CD4-positive, CD25-positive, alpha-beta regulatory T cell (primary cell): Measurements from ENCODE around the gene TTC7B. TPM values are rescaled to one million over a fixed set of nuclear protein-coding genes. Genes with fewer than 3 reads are reported as not detected.

Experiments used
- ATAC-seq, 2 donors: fragments of 150-1000 bp; cut with Tn5 transposase; one replicate each; pipeline ENCODE4 v1.10.0; 2021; ENCODE audit warnings: low read depth in 2 of 2, moderate number of reproducible peaks in 2 of 2, moderate library complexity in 1 of 2
- DNase-seq, 3 donors: peaks; one replicate each; pipeline versions ENCODE4 v3.0.0 to v3.0.0-alpha.2; 2012 to 2022; ENCODE audit warnings: mixed read lengths in 1 of 3
- H3K27ac ChIP-seq: one replicate; pipeline ENCODE4 v1.7.0; 2013; ENCODE audit warnings: mild to moderate bottlenecking, low read length; ENCODE audit not compliant: insufficient read depth, poor library complexity, severe bottlenecking
- H3K27me3 ChIP-seq: one replicate; pipeline ENCODE4 v1.7.0; 2013; ENCODE audit warnings: low read length; ENCODE audit not compliant: control insufficient read depth, insufficient read depth
- H3K36me3 ChIP-seq: one replicate; pipeline ENCODE4 v1.7.0; 2013; ENCODE audit warnings: mild to moderate bottlenecking, low read length, moderate library complexity; ENCODE audit not compliant: control insufficient read depth, insufficient read depth
- H3K4me1 ChIP-seq: 2 replicates; pipeline ENCODE4 v1.7.0; 2013; ENCODE audit warnings: mild to moderate bottlenecking, low read length; ENCODE audit not compliant: insufficient read depth, control insufficient read depth, poor library complexity, severe bottlenecking
- H3K4me3 ChIP-seq: one replicate; pipeline ENCODE4 v1.7.0; 2013; ENCODE audit warnings: low read depth, mild to moderate bottlenecking, low read length, moderate library complexity
- H3K9me3 ChIP-seq, 2 experiments: 1 replicate in 1 of 2; 2 replicates in 1 of 2; pipeline ENCODE4 v1.7.0; 2013; ENCODE audit warnings: low read length in 2 of 2, mild to moderate bottlenecking in 1 of 2, moderate library complexity in 1 of 2; ENCODE audit not compliant: control insufficient read depth in 2 of 2
- H3K27ac Mint-ChIP-seq, 3 donors: one replicate each; pipeline ENCODE4 v1.8.0; 2020 to 2022; ENCODE audit warnings: mild to moderate bottlenecking in 3 of 3, mixed read lengths in 3 of 3, moderate library complexity in 2 of 3
- H3K27me3 Mint-ChIP-seq: one replicate; pipeline ENCODE4 v1.8.0; 2022; ENCODE audit warnings: mild to moderate bottlenecking, mixed read lengths
- H3K36me3 Mint-ChIP-seq: one replicate; pipeline ENCODE4 v1.8.0; 2020; ENCODE audit warnings: mixed read lengths
- H3K4me1 Mint-ChIP-seq, 4 donors: one replicate each; pipeline ENCODE4 v1.8.0; 2020 to 2022; ENCODE audit warnings: mixed read lengths in 4 of 4, mild to moderate bottlenecking in 1 of 4
- H3K4me3 Mint-ChIP-seq, 4 donors: one replicate each; pipeline ENCODE4 v1.8.0; 2020 to 2022; ENCODE audit warnings: mild to moderate bottlenecking in 4 of 4, mixed read lengths in 4 of 4, moderate library complexity in 3 of 4
- H3K9me3 Mint-ChIP-seq, 7 donors: one replicate each; pipeline ENCODE4 v1.8.0; 2020 to 2022; ENCODE audit warnings: mixed read lengths in 7 of 7, mild to moderate bottlenecking in 3 of 7, moderate library complexity in 2 of 7
- polyA plus RNA-seq, 4 donors: library from polyadenylated mRNA; unstranded; fragments of 300-500 nt; fragmentation: Illumina TruSeq; gene quantifications; one replicate each; pipeline ENCODE4 v1.2.3, GENCODE V29; 2021
- total RNA-seq: library from RNA; stranded (reverse); gene quantifications from one replicate; pipeline ENCODE4 v1.2.3, GENCODE V29; 2022

TTC7B gene
- total and polyA plus RNA-seq, 5 donors from 2014 or later = 0.88 to 7.8 (median 1.0) TPM

GRCh38 chr14:90741682-90741946 lies 74.6 kb downstream of the TTC7B start:
- Mint-ChIP-seq H3K9me3 (peaks cover 0 to 4% (median 0%) of the 10 kb centered on the region in 7 donors), H3K36me3 (no peaks in the 10 kb centered on the region), H3K27ac (no peak overlapping the region), H3K4me3 (no peak overlapping the region), H3K4me1 (no peaks in the 10 kb centered on the region), H3K27me3 (peaks cover 4% of the 10 kb centered on the region)
- DNase-seq (no peak), ATAC-seq (no peak)
- H3K4me3 ChIP-seq = no peak overlapping the region
- H3K36me3 ChIP-seq = no peaks in the 10 kb centered on the region
- no peaks in the 10 kb centered on the region for H3K4me1 ChIP-seq
- no peak overlapping the region for H3K27ac ChIP-seq
- H3K27me3 ChIP-seq = no peaks in the 10 kb centered on the region
- H3K9me3 ChIP-seq = no peaks in the 10 kb centered on the region

- no peaks in the 10 kb centered on the region for H3K27me3 ChIP-seq
- H3K36me3 ChIP-seq = no peaks in the 10 kb centered on the region
- ATAC-seq (no peak), DNase-seq (no peak)
- no peaks in the 10 kb centered on the region for H3K4me1 Mint-ChIP-seq
- peaks cover 4% of the 10 kb centered on the region for H3K27me3 Mint-ChIP-seq
- H3K4me3 Mint-ChIP-seq = no peak overlapping the region
- H3K4me3 ChIP-seq = no peak overlapping the region
- peaks cover 0 to 2% (median 0%) of the 10 kb centered on the region in 7 donors for H3K9me3 Mint-ChIP-seq
- no peak overlapping the region for H3K27ac ChIP-seq
- no peak overlapping the region for H3K27ac Mint-ChIP-seq
- no peaks in the 10 kb centered on the region for H3K36me3 Mint-ChIP-seq
- no peaks in the 10 kb centered on the region for H3K9me3 ChIP-seq
- H3K4me1 ChIP-seq = no peaks in the 10 kb centered on the region
Measured at GRCh38 chr14:90740946-90741681, 75.1 kb downstream of the TTC7B start.

GRCh38 chr14:90740081-90740480 lies 76.1 kb downstream of the TTC7B start:
- no peak for ATAC-seq
- Histone ChIP-seq H3K27ac (no peak overlapping the region), H3K4me1 (no peaks in the 10 kb centered on the region), H3K9me3 (no peaks in the 10 kb centered on the region), H3K4me3 (no peak overlapping the region), H3K36me3 (no peaks in the 10 kb centered on the region), H3K27me3 (no peaks in the 10 kb centered on the region)
- DNase-seq = no peak
- no peaks in the 10 kb centered on the region for H3K36me3 Mint-ChIP-seq
- H3K9me3 Mint-ChIP-seq = peaks cover 0 to 2% (median 0%) of the 10 kb centered on the region in 7 donors
- no peak overlapping the region for H3K27ac Mint-ChIP-seq
- no peak overlapping the region for H3K4me3 Mint-ChIP-seq
- peaks cover 4% of the 10 kb centered on the region for H3K27me3 Mint-ChIP-seq
- H3K4me1 Mint-ChIP-seq = no peaks in the 10 kb centered on the region

- Histone ChIP-seq H3K36me3 (no peaks in the 10 kb centered on the region), H3K4me3 (no peak overlapping the region), H3K9me3 (no peaks in the 10 kb centered on the region), H3K4me1 (no peaks in the 10 kb centered on the region), H3K27ac (no peak overlapping the region), H3K27me3 (no peaks in the 10 kb centered on the region)
- Mint-ChIP-seq H3K27me3 (peaks cover 4% of the 10 kb centered on the region), H3K4me1 (no peaks in the 10 kb centered on the region), H3K36me3 (no peaks in the 10 kb centered on the region), H3K27ac (no peak overlapping the region), H3K4me3 (no peak overlapping the region), H3K9me3 (peaks cover 0 to 2% (median 0%) of the 10 kb centered on the region in 7 donors)
- no peak for ATAC-seq
- DNase-seq = no peak
Measured at GRCh38 chr14:90739318-90740068, 76.7 kb downstream of the TTC7B start.

- Mint-ChIP-seq H3K9me3 (peaks cover 0 to 2% (median 0%) of the 10 kb centered on the region in 7 donors), H3K36me3 (no peaks in the 10 kb centered on the region), H3K27ac (no peak overlapping the region), H3K27me3 (peaks cover 13% of the 10 kb centered on the region), H3K4me1 (peaks cover 0 to 2% (median 0%) of the 10 kb centered on the region in 4 donors), H3K4me3 (no peak overlapping the region)
- Histone ChIP-seq H3K36me3 (no peaks in the 10 kb centered on the region), H3K27ac (no peak overlapping the region), H3K4me1 (no peaks in the 10 kb centered on the region), H3K27me3 (no peaks in the 10 kb centered on the region), H3K4me3 (no peak overlapping the region), H3K9me3 (no peaks in the 10 kb centered on the region)
- ATAC-seq (no peak), DNase-seq (no peak)
Measured at GRCh38 chr14:90733139-90733808, 83.0 kb downstream of the TTC7B start.

GRCh38 chr14:90732718-90733117 lies 83.5 kb downstream of the TTC7B start:
- no peaks in the 10 kb centered on the region for H3K27me3 ChIP-seq
- H3K27me3 Mint-ChIP-seq = peaks cover 13% of the 10 kb centered on the region
- H3K27ac Mint-ChIP-seq = no peak overlapping the region
- H3K4me3 ChIP-seq = no peak overlapping the region
- H3K4me1 ChIP-seq = no peaks in the 10 kb centered on the region
- ATAC-seq (no peak), DNase-seq (no peak)
- H3K9me3 ChIP-seq = no peaks in the 10 kb centered on the region
- H3K36me3 ChIP-seq = no peaks in the 10 kb centered on the region
- H3K36me3 Mint-ChIP-seq = no peaks in the 10 kb centered on the region
- no peak overlapping the region for H3K27ac ChIP-seq
- no peak overlapping the region for H3K4me3 Mint-ChIP-seq
- H3K9me3 Mint-ChIP-seq = peaks cover 0 to 2% (median 0%) of the 10 kb centered on the region in 7 donors
- H3K4me1 Mint-ChIP-seq = peaks cover 0 to 2% (median 0%) of the 10 kb centered on the region in 4 donors

GRCh38 chr14:90732139-90732538 lies 84.1 kb downstream of the TTC7B start:
- H3K4me1 ChIP-seq = no peaks in the 10 kb centered on the region
- ATAC-seq (no peak), DNase-seq (no peak)
- no peaks in the 10 kb centered on the region for H3K9me3 ChIP-seq
- peaks cover 0 to 2% (median 0%) of the 10 kb centered on the region in 7 donors for H3K9me3 Mint-ChIP-seq
- peaks cover 0 to 2% (median 0%) of the 10 kb centered on the region in 4 donors for H3K4me1 Mint-ChIP-seq
- H3K27ac Mint-ChIP-seq = no peak overlapping the region
- no peaks in the 10 kb centered on the region for H3K36me3 Mint-ChIP-seq
- H3K27ac ChIP-seq = no peak overlapping the region
- H3K4me3 Mint-ChIP-seq = no peak overlapping the region
- peaks cover 13% of the 10 kb centered on the region for H3K27me3 Mint-ChIP-seq
- no peaks in the 10 kb centered on the region for H3K36me3 ChIP-seq
- no peaks in the 10 kb centered on the region for H3K27me3 ChIP-seq
- no peak overlapping the region for H3K4me3 ChIP-seq
